Renal cortex interstitium (tissue), 11 donors: ENCODE measurements around the gene TBC1D22A. TPM values are rescaled to one million over a fixed set of nuclear protein-coding genes. Genes with fewer than 3 reads are reported as not detected.
A peak's percentile ranks its signal among the peaks of the same experiment; 100 is the strongest.

Source experiments
- DNase-seq, 11 donors: peaks; one replicate each; pipeline ENCODE4 v3.0.0-alpha.2; 2013; ENCODE audit warnings: low read depth in 9 of 11, low spot score in 4 of 11; ENCODE audit errors: extremely low read depth in 1 of 11
- polyA plus RNA-seq, 3 donors: library from polyadenylated mRNA; unstranded; fragments of 120-200 nt; gene quantifications; one replicate each; pipeline ENCODE4 v1.2.1, GENCODE V29; 2013; ENCODE audit not compliant: insufficient read length in 3 of 3

Gene TBC1D22A
- polyA plus RNA-seq, 3 donors = 16.1 to 19.0 (median 19.0) TPM

DNA sequence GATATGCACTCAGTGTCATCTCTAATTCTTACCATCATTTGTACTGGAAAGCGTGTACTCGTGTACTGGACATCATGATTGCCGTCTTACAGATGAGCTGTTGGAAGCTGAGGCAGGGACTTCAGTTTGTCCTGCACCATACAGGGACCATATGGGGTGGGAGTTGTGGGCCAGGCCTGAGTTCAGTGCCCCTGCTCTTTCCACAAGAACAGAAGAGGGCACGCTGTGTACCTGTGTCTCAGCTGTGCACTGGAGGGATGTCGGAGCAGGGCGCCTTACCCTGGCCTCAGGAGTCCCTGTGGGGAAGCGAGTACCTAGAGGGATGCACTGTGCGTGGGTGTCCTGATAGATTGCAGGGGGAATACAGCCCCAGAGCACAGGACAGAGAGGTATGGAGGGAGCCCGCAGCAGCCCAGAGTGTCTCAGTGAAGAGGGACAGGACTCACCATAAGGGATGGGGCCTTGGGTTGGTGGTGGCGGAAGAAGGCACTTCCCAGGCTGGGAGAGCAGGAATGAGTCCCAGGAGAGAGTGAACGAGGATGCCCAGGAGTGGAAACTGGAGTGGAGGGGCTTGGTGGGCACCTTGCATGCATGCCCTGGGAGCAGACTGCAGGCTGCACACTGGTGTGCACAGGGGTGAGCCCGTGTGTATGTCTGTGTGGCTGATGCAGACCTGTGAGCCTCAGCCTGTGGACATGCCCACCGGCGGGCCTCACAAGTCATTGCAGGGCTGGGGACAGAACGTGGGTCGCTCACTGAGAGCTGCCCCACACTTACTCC is 329.7 kb downstream of the TBC1D22A start:
- DNase-seq = no peak

DNA sequence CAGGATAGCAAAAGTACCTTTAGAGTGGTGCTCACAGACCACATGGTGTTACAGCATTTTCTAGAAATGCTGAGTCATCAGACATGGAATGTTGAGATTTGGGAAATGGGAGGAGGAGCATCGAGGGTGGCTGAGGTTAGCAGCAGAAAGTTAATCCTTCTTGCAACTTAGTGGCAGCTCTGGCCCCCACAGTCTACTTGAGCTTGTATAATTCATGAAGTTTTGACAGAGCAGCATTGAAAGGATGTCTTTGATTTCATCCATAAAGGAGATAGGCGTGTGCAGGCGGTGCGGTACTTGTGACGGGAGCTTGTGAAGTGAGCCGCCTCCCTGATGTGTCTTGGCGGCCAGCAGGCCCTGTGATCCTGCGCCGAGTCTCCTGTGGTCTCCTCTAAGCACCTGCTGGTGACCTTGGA is 330.5 kb downstream of the TBC1D22A start:
- DNase-seq = no peak

DNA sequence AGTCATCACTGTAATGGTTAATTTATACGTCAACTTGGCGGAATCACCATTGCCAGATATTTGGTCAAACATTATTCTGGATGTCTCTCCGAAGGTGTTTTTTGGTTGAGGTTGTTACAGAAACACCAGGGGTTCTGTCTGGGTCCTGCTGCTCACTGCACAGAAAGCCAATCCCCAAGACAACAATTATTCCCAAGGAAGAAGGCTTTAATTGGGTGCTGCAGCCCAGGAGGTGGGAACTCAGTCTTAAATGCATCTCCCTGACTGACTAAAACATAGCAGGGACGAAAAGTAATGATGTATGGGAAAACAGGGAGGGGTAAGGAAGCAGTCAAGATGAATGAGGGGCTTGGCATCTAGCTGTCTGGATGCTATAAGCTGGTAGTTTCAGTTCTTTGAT is 331.3 kb downstream of the TBC1D22A start:
- no peak for DNase-seq

- no peak for DNase-seq
Observed at GRCh38 chr22:47094861-47095330, 332.4 kb downstream of the TBC1D22A start.

- no peak for DNase-seq
Observed at GRCh38 chr22:47095395-47096122, 333.1 kb downstream of the TBC1D22A start.

GRCh38 chr22:47098121-47098520 is 335.7 kb downstream of the TBC1D22A start:
- DNase-seq = no peak

DNA sequence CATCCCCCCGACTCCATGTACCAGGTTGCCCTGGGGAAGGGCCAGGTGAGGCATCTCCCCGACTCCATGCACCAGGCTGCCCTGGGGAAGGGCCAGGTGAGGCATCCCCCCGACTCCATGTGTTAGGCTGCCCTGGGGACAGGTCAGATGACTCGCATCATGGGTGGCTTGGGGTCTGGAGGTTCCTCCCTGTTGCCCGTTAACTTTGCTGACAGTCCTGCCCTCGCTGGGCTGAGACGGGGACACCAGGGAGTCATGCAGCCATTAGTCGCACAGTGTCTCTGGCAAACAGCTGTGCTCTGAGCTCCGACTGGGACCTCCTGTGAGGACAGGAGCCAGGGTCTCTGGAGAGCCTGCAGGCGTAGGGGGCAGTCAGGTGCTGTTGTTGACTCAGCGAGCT is 336.1 kb downstream of the TBC1D22A start:
- no peak for DNase-seq

DNA sequence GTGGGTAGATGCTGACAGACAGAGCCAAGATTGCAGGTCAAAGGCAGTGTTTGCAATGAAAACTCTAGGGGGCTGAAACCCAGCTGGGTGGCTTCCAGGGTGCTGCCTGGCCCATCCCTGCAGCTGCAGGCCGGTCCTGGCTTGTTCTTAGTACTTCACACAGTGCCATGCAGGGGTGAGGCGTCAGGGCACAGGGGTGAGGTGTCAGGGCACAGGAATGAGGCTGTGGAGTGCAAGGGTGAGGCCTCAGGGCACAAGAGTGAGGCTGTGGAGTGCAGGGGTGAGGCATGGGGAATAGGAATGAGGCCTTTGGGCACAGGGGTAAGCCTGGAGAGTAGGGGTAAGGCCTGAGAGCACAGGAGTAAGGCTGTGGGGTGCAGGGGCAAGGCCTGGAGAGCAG is 337.6 kb downstream of the TBC1D22A start:
- DNase-seq = no peak

GRCh38 chr22:47100646-47101200 is 338.3 kb downstream of the TBC1D22A start:
- DNase-seq = no peak

DNA sequence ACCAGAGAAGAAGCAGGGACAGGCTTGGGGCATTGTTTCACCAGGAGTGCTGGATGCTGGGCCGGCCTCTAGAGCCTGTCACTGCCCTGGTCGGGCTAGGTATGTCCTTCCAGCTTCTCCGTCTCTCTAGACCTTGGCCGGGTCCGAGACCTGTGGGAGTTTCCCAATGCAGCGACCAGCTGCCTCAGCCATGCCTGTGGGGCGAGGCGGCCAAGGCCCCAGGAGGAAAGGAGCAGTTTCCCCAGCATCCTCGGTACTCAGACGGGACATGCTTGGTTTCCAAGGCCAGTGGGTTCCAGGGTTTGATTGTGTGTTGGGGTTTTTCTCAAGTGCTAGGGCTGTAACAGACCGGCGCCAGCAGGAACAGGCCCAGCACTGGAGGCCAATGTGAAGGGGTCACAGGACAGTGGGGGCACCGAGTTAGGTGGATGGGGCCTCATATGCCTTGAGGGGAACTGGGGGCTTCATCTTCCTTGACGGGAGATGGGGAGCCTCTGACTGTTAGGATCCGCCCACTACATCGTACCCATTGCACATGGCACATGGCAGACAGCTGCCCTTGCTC is 339.0 kb downstream of the TBC1D22A start:
- DNase-seq = no peak

GRCh38 chr22:47102081-47102480 is 339.6 kb downstream of the TBC1D22A start:
- no peak for DNase-seq

DNA sequence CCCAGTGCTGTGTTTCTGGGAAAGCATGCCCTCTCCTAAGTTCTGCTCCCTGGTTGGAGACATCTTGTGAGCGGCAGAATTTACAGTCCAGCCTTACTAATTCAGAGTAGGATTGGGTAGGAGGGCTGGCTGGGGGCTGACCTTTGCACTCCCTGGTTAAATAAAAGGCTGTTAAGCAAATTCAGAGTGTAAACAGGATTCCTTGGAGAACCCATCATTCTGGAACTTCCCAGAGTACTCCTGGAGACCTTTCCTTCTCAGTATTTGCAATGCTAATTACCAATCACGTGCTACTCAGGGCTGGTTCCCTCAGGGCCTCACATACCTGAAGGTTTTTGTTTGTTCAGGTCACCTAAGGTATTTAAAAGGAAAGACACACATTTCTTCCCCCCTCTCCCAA is 340.2 kb downstream of the TBC1D22A start:
- DNase-seq = peak in 2 of 11 donors; percentile 42 to 48

- DNase-seq = no peak
Observed at GRCh38 chr22:47105085-47105484, 342.6 kb downstream of the TBC1D22A start.

GRCh38 chr22:47106806-47107205 is 344.4 kb downstream of the TBC1D22A start:
- DNase-seq = no peak

- DNase-seq = no peak
Observed at GRCh38 chr22:47107431-47107830, 345.0 kb downstream of the TBC1D22A start.

- no peak for DNase-seq
Observed at GRCh38 chr22:47110817-47111443, 348.5 kb downstream of the TBC1D22A start.

- no peak for DNase-seq
Observed at GRCh38 chr22:47111626-47112581, 349.5 kb downstream of the TBC1D22A start.

DNA sequence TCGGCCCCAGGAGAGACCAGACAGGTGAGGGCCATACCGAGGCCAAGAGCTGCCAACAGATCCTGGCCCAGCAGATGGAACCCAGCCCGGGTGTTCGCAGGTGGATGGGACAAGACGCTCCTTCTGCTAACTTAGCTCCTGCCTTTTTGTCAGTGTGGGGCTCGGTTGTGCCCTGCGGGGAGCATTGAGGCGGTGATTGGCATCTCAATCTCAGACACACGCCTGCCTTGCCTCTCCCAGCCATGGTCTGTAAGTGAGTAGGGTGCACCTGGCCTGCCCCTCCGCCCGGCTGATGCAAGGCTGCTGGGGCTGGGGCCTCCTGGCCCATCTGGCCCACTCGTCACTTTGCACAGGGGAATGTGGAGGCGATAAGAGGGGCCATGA is 350.1 kb downstream of the TBC1D22A start:
- DNase-seq = no peak
